Progenitor cell of endocrine pancreas (in vitro differentiated cells): ENCODE results near the gene PRRC2A. TPM values are rescaled to one million over a fixed set of nuclear protein-coding genes. Genes with fewer than 3 reads are reported as not detected.

ENCODE experiments used
- DNase-seq: peaks from one replicate; pipeline ENCODE4 v3.0.0; 2021; ENCODE audit warnings: low spot score; ENCODE audit not compliant: unreplicated experiment
- H3K27ac Mint-ChIP-seq: 2 replicates; pipeline ENCODE4 v1.8.0; 2021; ENCODE audit warnings: mild to moderate bottlenecking, moderate library complexity, mixed read lengths
- H3K27me3 Mint-ChIP-seq: 2 replicates; pipeline ENCODE4 v1.8.0; 2021; ENCODE audit warnings: mixed read lengths
- H3K36me3 Mint-ChIP-seq: 2 replicates; pipeline ENCODE4 v1.8.0; 2022; ENCODE audit warnings: mixed read lengths; ENCODE audit not compliant: insufficient read depth
- H3K4me1 Mint-ChIP-seq: 2 replicates; pipeline ENCODE4 v1.8.0; 2021; ENCODE audit warnings: low read depth, mixed read lengths
- H3K4me3 Mint-ChIP-seq: 2 replicates; pipeline ENCODE4 v1.8.0; 2021; ENCODE audit warnings: low read depth, mild to moderate bottlenecking, moderate library complexity, mixed read lengths
- H3K9me3 Mint-ChIP-seq: 2 replicates; pipeline ENCODE4 v1.8.0; 2021; ENCODE audit warnings: low read depth, mixed read lengths
- total RNA-seq: library from RNA; stranded (reverse); gene quantifications from 2 replicates; pipeline ENCODE4 v1.2.1, GENCODE V29; 2021
- TF ChIP-seq, protein P1 (sequence below): fragments of 200-600 bp; sonication (generic); IDR thresholded peaks from one replicate; pipeline ENCODE4 v1.5.0; 2021; ENCODE audit warnings: antibody characterized with exemption, mild to moderate bottlenecking; ENCODE audit not compliant: unreplicated experiment

PRRC2A gene
- total RNA-seq, 1 donor from 2014 or later, result 272 TPM

DNA sequence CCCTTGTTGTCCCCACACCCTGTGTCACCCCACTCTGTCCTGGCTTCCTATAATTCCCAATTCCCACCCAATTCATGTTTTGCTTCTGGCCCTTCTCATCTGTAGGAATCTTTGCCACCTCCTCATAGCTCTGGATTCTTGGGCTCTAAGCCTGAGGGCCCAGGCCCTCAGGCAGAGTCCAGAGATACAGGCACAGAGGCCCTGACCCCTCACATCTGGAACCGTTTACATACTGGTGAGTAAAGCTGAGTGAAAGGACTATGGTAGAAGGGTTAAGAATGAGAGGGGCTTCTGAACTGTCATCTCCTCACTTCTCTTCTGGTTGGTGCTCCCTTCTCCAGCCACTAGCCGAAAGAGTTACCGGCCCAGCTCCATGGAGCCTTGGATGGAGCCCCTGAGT is 13.6 kb downstream of the PRRC2A start:
- Mint-ChIP-seq H3K9me3 (no peaks in the 10 kb centered on the region), H3K27ac (no peak overlapping the region), H3K4me1 (no peaks in the 10 kb centered on the region), H3K36me3 (peaks cover 30% of the 10 kb centered on the region), H3K4me3 (no peak overlapping the region), H3K27me3 (no peaks in the 10 kb centered on the region)
- DNase-seq, result no peak
- TF ChIP-seq, protein P1, sequence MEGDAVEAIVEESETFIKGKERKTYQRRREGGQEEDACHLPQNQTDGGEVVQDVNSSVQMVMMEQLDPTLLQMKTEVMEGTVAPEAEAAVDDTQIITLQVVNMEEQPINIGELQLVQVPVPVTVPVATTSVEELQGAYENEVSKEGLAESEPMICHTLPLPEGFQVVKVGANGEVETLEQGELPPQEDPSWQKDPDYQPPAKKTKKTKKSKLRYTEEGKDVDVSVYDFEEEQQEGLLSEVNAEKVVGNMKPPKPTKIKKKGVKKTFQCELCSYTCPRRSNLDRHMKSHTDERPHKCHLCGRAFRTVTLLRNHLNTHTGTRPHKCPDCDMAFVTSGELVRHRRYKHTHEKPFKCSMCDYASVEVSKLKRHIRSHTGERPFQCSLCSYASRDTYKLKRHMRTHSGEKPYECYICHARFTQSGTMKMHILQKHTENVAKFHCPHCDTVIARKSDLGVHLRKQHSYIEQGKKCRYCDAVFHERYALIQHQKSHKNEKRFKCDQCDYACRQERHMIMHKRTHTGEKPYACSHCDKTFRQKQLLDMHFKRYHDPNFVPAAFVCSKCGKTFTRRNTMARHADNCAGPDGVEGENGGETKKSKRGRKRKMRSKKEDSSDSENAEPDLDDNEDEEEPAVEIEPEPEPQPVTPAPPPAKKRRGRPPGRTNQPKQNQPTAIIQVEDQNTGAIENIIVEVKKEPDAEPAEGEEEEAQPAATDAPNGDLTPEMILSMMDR, result no peak

- TF ChIP-seq, protein P1, result no peak
- Mint-ChIP-seq H3K36me3 (peaks cover 29% of the 10 kb centered on the region), H3K27ac (peak overlapping the region; percentile 24), H3K4me1 (no peaks in the 10 kb centered on the region), H3K9me3 (no peaks in the 10 kb centered on the region), H3K27me3 (no peaks in the 10 kb centered on the region), H3K4me3 (no peak overlapping the region)
- DNase-seq, result no peak
Measured at GRCh38 chr6:31634969-31635575, 14.6 kb downstream of the PRRC2A start.

GRCh38 chr6:31636698-31637596 is 16.4 kb downstream of the PRRC2A start:
- no peaks in the 10 kb centered on the region for H3K4me1 Mint-ChIP-seq
- no peaks in the 10 kb centered on the region for H3K9me3 Mint-ChIP-seq
- H3K4me3 Mint-ChIP-seq, result no peak overlapping the region
- peak overlapping the region; percentile 85 for H3K27ac Mint-ChIP-seq
- DNase-seq, result no peak
- peaks cover 26% of the 10 kb centered on the region for H3K36me3 Mint-ChIP-seq
- TF ChIP-seq, protein P1, result no peak
- H3K27me3 Mint-ChIP-seq, result no peaks in the 10 kb centered on the region

- TF ChIP-seq, protein P1, result no peak
- no peak overlapping the region for H3K4me3 Mint-ChIP-seq
- no peaks in the 10 kb centered on the region for H3K27me3 Mint-ChIP-seq
- no peaks in the 10 kb centered on the region for H3K4me1 Mint-ChIP-seq
- H3K9me3 Mint-ChIP-seq, result no peaks in the 10 kb centered on the region
- peak overlapping the region; percentile 58 for H3K27ac Mint-ChIP-seq
- no peak for DNase-seq
- H3K36me3 Mint-ChIP-seq, result peaks cover 21% of the 10 kb centered on the region
Measured at GRCh38 chr6:31639043-31639442, 18.5 kb downstream of the PRRC2A start.

DNA sequence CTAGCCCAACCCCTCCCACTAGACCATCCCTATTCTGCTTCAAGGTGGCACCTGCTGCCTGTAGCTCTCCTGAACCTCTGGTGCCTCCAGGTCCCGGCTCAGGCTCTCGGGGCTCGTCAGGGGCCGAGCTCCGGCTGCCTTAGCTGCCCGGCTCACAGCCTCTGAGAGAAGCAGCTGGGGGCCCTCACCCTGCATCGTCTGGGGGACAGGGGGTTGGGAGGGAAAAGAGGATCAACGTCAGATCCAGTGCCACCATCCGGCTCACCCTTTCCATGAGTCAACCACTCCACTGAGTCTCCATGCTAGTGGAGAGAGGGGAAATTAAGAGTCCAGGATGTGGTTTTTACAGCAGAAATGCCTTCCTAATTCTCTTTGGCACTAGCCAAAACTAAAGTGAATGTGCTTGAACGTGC is 18.9 kb downstream of the PRRC2A start:
- no peak for DNase-seq
- H3K4me3 Mint-ChIP-seq, result no peak overlapping the region
- no peak overlapping the region for H3K27ac Mint-ChIP-seq
- H3K9me3 Mint-ChIP-seq, result no peaks in the 10 kb centered on the region
- H3K36me3 Mint-ChIP-seq, result peaks cover 21% of the 10 kb centered on the region
- TF ChIP-seq, protein P1, result no peak
- H3K4me1 Mint-ChIP-seq, result no peaks in the 10 kb centered on the region
- H3K27me3 Mint-ChIP-seq, result no peaks in the 10 kb centered on the region
